GM18517 (cell line): ENCODE data around the gene HCRTR1.

Source experiments
- ATAC-seq: cut with Tn5 transposase; IDR thresholded peaks from one replicate; pipeline ENCODE4 v1.9.1; 2021; ENCODE audit warnings: mild to moderate bottlenecking, moderate library complexity; ENCODE audit not compliant: unreplicated experiment

Gene HCRTR1

GRCh38 chr1:31596737-31597097, 20.8 kb upstream of the HCRTR1 start:
- ATAC-seq, result no peak

- no peak for ATAC-seq
These were observed 18.5 kb upstream of the HCRTR1 start for GRCh38 chr1:31598980-31599379.

- ATAC-seq, result no peak
These were observed 16.8 kb upstream of the HCRTR1 start for GRCh38 chr1:31600641-31601040.

- no peak for ATAC-seq
These were observed 15.4 kb upstream of the HCRTR1 start for GRCh38 chr1:31602081-31602480.

GRCh38 chr1:31605908-31606427, 11.5 kb upstream of the HCRTR1 start:
- peak; percentile 95 for ATAC-seq

GRCh38 chr1:31607360-31607759, 10.1 kb upstream of the HCRTR1 start:
- no peak for ATAC-seq

- no peak for ATAC-seq
These were observed 7.9 kb upstream of the HCRTR1 start for GRCh38 chr1:31609514-31610118.

- no peak for ATAC-seq
These were observed 3.0 kb upstream of the HCRTR1 start for GRCh38 chr1:31614414-31615005.

GRCh38 chr1:31615414-31615813, 2.1 kb upstream of the HCRTR1 start:
- ATAC-seq, result no peak

GRCh38 chr1:31615939-31616338, 1.6 kb upstream of the HCRTR1 start:
- no peak for ATAC-seq

- ATAC-seq, result no peak
These were observed 642 bp downstream of the HCRTR1 start for GRCh38 chr1:31617916-31618746.

- ATAC-seq, result no peak
These were observed 1.7 kb downstream of the HCRTR1 start for GRCh38 chr1:31618916-31619846.

GRCh38 chr1:31620631-31621497, 3.4 kb downstream of the HCRTR1 start:
- no peak for ATAC-seq

GRCh38 chr1:31621498-31621820, 4.0 kb downstream of the HCRTR1 start:
- no peak for ATAC-seq

GRCh38 chr1:31621847-31622730, 4.6 kb downstream of the HCRTR1 start:
- ATAC-seq, result no peak

GRCh38 chr1:31623365-31623764, 5.9 kb downstream of the HCRTR1 start:
- ATAC-seq, result no peak

- no peak for ATAC-seq
These were observed 6.8 kb downstream of the HCRTR1 start for GRCh38 chr1:31624309-31624708.

GRCh38 chr1:31624731-31625514, 7.4 kb downstream of the HCRTR1 start:
- ATAC-seq, result no peak
